IMR-90 (cell line): ENCODE results near the gene HLA-A. TPM values are rescaled to one million over a fixed set of nuclear protein-coding genes. Genes with fewer than 3 reads are reported as not detected.

Source experiments
- ATAC-seq: fragments of 200-7000 bp; cut with Tn5 transposase; 2 replicates; pipeline ENCODE4 v1.9.1; 2020; ENCODE audit warnings: low read depth, mild to moderate bottlenecking, moderate library complexity
- BruUV-seq: library from RNA; stranded (reverse); fragments of 400-500 nt; replicated peaks from 2 replicates; lab custom pipeline; 2021; lab: Mats Ljungman, UMichigan
- CTCF ChIA-PET: fragments of 300-600 bp; formaldehyde crosslinking; extraction: SDS; loops from one replicate; lab custom pipeline; 2021; ENCODE audit warnings: antibody characterized with exemption; lab: Yijun Ruan, JAX
- POLR2A ChIA-PET: fragments of 300-600 bp; sonication (Branson Sonifier 250); formaldehyde crosslinking; loops from one replicate; lab custom pipeline; 2022; ENCODE audit warnings: antibody characterized with exemption; ENCODE audit not compliant: unreplicated experiment; lab: Charles Lee
- DNase-seq: peaks from one replicate; pipeline ENCODE4 v3.0.0; 2013
- H2AFZ ChIP-seq: replicated peaks from 2 replicates; pipeline ENCODE3; 2013; ENCODE audit warnings: low read length, mild to moderate bottlenecking; ENCODE audit not compliant: poor library complexity
- H2AK5ac ChIP-seq: 2 replicates; pipeline ENCODE4 v1.6.1; 2013; ENCODE audit warnings: low read depth, low read length, inconsistent platforms
- H2AK9ac ChIP-seq: replicated peaks from 2 replicates; pipeline ENCODE3; 2013; ENCODE audit warnings: mild to moderate bottlenecking, low read depth, low read length, moderate library complexity; ENCODE audit not compliant: poor library complexity
- H2BK120ac ChIP-seq: 2 replicates; pipeline ENCODE4 v1.6.1; 2013; ENCODE audit warnings: low read depth, low read length, inconsistent platforms
- H2BK15ac ChIP-seq: 3 replicates; pipeline ENCODE4 v1.6.1; 2013; ENCODE audit warnings: low read depth, low read length, inconsistent platforms
- H2BK20ac ChIP-seq: 2 replicates; pipeline ENCODE4 v1.6.1; 2013; ENCODE audit warnings: low read depth, mild to moderate bottlenecking, inconsistent platforms, low read length, moderate library complexity
- H2BK5ac ChIP-seq: 2 replicates; pipeline ENCODE4 v1.6.1; 2013; ENCODE audit warnings: mild to moderate bottlenecking, low read depth, low read length, inconsistent platforms; ENCODE audit not compliant: poor library complexity, severe bottlenecking
- H3K14ac ChIP-seq: replicated peaks from 2 replicates; pipeline ENCODE4 v1.6.1; 2013; ENCODE audit warnings: low read depth, low read length, inconsistent platforms
- H3K18ac ChIP-seq: 2 replicates; pipeline ENCODE4 v1.6.1; 2013; ENCODE audit warnings: low read depth, low read length, control low read depth
- H3K23ac ChIP-seq: 2 replicates; pipeline ENCODE4 v1.6.1; 2013; ENCODE audit warnings: low read depth, low read length, inconsistent platforms
- H3K27ac ChIP-seq: 2 replicates; pipeline ENCODE4 v1.5.1; 2013; ENCODE audit warnings: mild to moderate bottlenecking, control low read depth, low read length; ENCODE audit not compliant: insufficient read depth
- H3K27me3 ChIP-seq: 2 replicates; pipeline ENCODE4 v1.6.1; 2013; ENCODE audit warnings: low read length; ENCODE audit not compliant: control insufficient read depth, insufficient read depth
- H3K36me3 ChIP-seq: 2 replicates; pipeline ENCODE4 v1.6.1; 2013; ENCODE audit warnings: low read length, mixed read lengths; ENCODE audit not compliant: control insufficient read depth, insufficient read depth
- H3K4ac ChIP-seq: 2 replicates; pipeline ENCODE4 v1.6.1; 2013; ENCODE audit warnings: low read depth, low read length, inconsistent platforms
- H3K4me1 ChIP-seq: 2 replicates; pipeline ENCODE4 v1.6.1; 2013; ENCODE audit warnings: low read length, mixed read lengths; ENCODE audit not compliant: control insufficient read depth, insufficient read depth
- H3K4me2 ChIP-seq: 2 replicates; pipeline ENCODE4 v1.6.1; 2013; ENCODE audit warnings: low read depth, mild to moderate bottlenecking, control low read depth, low read length, moderate library complexity
- H3K4me3 ChIP-seq: 2 replicates; pipeline ENCODE4 v1.5.1; 2013; ENCODE audit warnings: low read depth, mild to moderate bottlenecking, control low read depth, low read length, moderate library complexity; ENCODE audit not compliant: insufficient read depth
- H3K56ac ChIP-seq: 2 replicates; pipeline ENCODE4 v1.6.1; 2013; ENCODE audit warnings: low read length, inconsistent platforms; ENCODE audit not compliant: insufficient read depth; ENCODE audit errors: extremely low read depth
- H3K79me1 ChIP-seq, 2 experiments: 2 replicates each; pipeline ENCODE4 v1.6.1; 2013; ENCODE audit warnings: low read length in 2 of 2, inconsistent platforms in 1 of 2, low read depth in 1 of 2
- H3K9ac ChIP-seq: 2 replicates; pipeline ENCODE4 v1.6.1; 2013; ENCODE audit warnings: low read depth, low read length, control low read depth
- H3K9me1 ChIP-seq: 2 replicates; pipeline ENCODE4 v1.6.1; 2013; ENCODE audit warnings: low read length, inconsistent platforms; ENCODE audit not compliant: insufficient read depth
- H3K9me3 ChIP-seq: 2 replicates; pipeline ENCODE4 v1.6.1; 2013; ENCODE audit warnings: low read length; ENCODE audit not compliant: control insufficient read depth, insufficient read depth
- H4K20me1 ChIP-seq: 2 replicates; pipeline ENCODE4 v1.6.1; 2013; ENCODE audit warnings: low read length, inconsistent platforms; ENCODE audit not compliant: insufficient read depth
- H4K5ac ChIP-seq: 2 replicates; pipeline ENCODE4 v1.6.1; 2013; ENCODE audit warnings: mild to moderate bottlenecking, low read depth, low read length, control low read depth
- H4K8ac ChIP-seq, 2 experiments: 2 replicates each; pipeline ENCODE4 v1.6.1; 2013; ENCODE audit warnings: low read depth in 2 of 2, low read length in 2 of 2, control low read depth in 1 of 2, inconsistent platforms in 1 of 2
- H4K91ac ChIP-seq: 2 replicates; pipeline ENCODE4 v1.6.1; 2013; ENCODE audit warnings: low read depth, low read length, inconsistent platforms; ENCODE audit not compliant: insufficient read depth
- BHLHE40 ChIP-seq: fragments of 150-350 bp; IDR thresholded peaks from 2 replicates; pipeline ENCODE4 v1.6.1; 2016; ENCODE audit warnings: mild to moderate bottlenecking, low read depth, low read length
- CEBPB ChIP-seq: IDR thresholded peaks from 2 replicates; pipeline ENCODE4 v1.6.1; 2012; ENCODE audit warnings: low read depth, low read length, improper control_type of control experiment
- CHD1 ChIP-seq: IDR thresholded peaks from 2 replicates; pipeline ENCODE4 v1.6.1; 2012; ENCODE audit warnings: low read depth, low read length, improper control_type of control experiment
- CTCF ChIP-seq: conservative IDR thresholded peaks from 2 replicates; pipeline ENCODE4 v1.5.1; 2012; ENCODE audit warnings: mild to moderate bottlenecking, low read depth, low read length, improper control_type of control experiment
- ELK1 ChIP-seq: fragments of 150-350 bp; IDR thresholded peaks from 2 replicates; pipeline ENCODE4 v1.6.1; 2016; ENCODE audit warnings: low read depth, mild to moderate bottlenecking, low read length, moderate library complexity, borderline replicate concordance
- FOS ChIP-seq: fragments of 150-350 bp; IDR thresholded peaks from 2 replicates; pipeline ENCODE4 v1.6.1; 2016; ENCODE audit warnings: low read depth, low read length
- MAFK ChIP-seq: IDR thresholded peaks from 2 replicates; pipeline ENCODE4 v1.6.1; 2012; ENCODE audit warnings: low read depth, low read length, improper control_type of control experiment
- MAZ ChIP-seq: IDR thresholded peaks from 2 replicates; pipeline ENCODE4 v1.6.1; 2012; ENCODE audit warnings: low read depth, mild to moderate bottlenecking, low read length, improper control_type of control experiment, moderate library complexity, borderline replicate concordance
- MXI1 ChIP-seq: IDR thresholded peaks from 2 replicates; pipeline ENCODE4 v1.6.1; 2012; ENCODE audit warnings: low read depth, mild to moderate bottlenecking, low read length, moderate library complexity, borderline replicate concordance
- NFE2L2 ChIP-seq: fragments of 150-350 bp; IDR thresholded peaks from 2 replicates; pipeline ENCODE4 v1.6.1; 2016; ENCODE audit warnings: low read depth, mild to moderate bottlenecking, low read length
- POLR2A ChIP-seq: IDR thresholded peaks from 2 replicates; pipeline ENCODE4 v1.6.1; 2012; ENCODE audit warnings: mild to moderate bottlenecking, low read depth, low read length
- RAD21 ChIP-seq: IDR thresholded peaks from 2 replicates; pipeline ENCODE4 v1.6.1; 2012; ENCODE audit warnings: low read length, improper control_type of control experiment
- RCOR1 ChIP-seq: IDR thresholded peaks from 2 replicates; pipeline ENCODE4 v1.6.1; 2012; ENCODE audit warnings: mild to moderate bottlenecking, low read length, improper control_type of control experiment; ENCODE audit not compliant: insufficient replicate concordance
- RFX5 ChIP-seq: IDR thresholded peaks from 2 replicates; pipeline ENCODE4 v1.8.0; 2012; ENCODE audit warnings: low read depth, mild to moderate bottlenecking, low read length, moderate library complexity
- SMC3 ChIP-seq: fragments of 150-350 bp; IDR thresholded peaks from 2 replicates; pipeline ENCODE4 v1.6.1; 2016; ENCODE audit warnings: low read depth, mild to moderate bottlenecking, antibody characterized with exemption, low read length, moderate library complexity
- WGBS, 2 experiments: methylation state at CpG; one replicate each; pipeline versions ENCODE4 v1.1.5 to v1.1.7; 2013; ENCODE audit warnings: missing lambda C conversion rate in 2 of 2; ENCODE audit not compliant: insufficient read length in 1 of 2; ENCODE audit errors: extremely low coverage in 2 of 2; 5-methylcytosine and 5-hydroxymethylcytosine counted together
- dilution Hi-C: fragments of 300-500 bp; cut with HindIII; formaldehyde crosslinking; loops from one replicate; pipeline ENCODE4 v1.14.3; 2018; ENCODE audit warnings: low sequenced_read_pairs; ENCODE audit not compliant: unreplicated experiment
- in situ Hi-C: fragments of 300-500 bp; cut with MboI; formaldehyde crosslinking; loops from 3 replicates; pipeline ENCODE4 v1.14.3; 2019; ENCODE audit warnings: low sequenced_read_pairs, inconsistent platforms, mixed read lengths
- intact Hi-C: fragments of 100-400 bp; cut with micrococcal nuclease; formaldehyde crosslinking; loops from 2 replicates; pipeline ENCODE4 v1.10.0; 2022
- polyA plus RNA-seq, 3 experiments: library from polyadenylated mRNA; depleted of rRNA; stranded (reverse); fragments of >200 nt; gene quantifications; 2 replicates each; pipeline ENCODE4 v1.2.3, GENCODE V29; 2012; ENCODE audit warnings: low replicate concordance in 1 of 3
- total RNA-seq: library from RNA; depleted of rRNA; stranded (reverse); fragments of >200 nt; gene quantifications from 2 replicates; pipeline ENCODE4 v1.2.3, GENCODE V29; 2012
- TF ChIP-seq, protein P1 (sequence below): fragments of 150-350 bp; IDR thresholded peaks from 2 replicates; pipeline ENCODE4 v1.6.1; 2017; ENCODE audit warnings: mild to moderate bottlenecking, antibody characterized with exemption, low read length, low read depth

Gene HLA-A
- total and polyA plus RNA-seq, 2 of the 4 experiments (the other 2 are of a cell fraction), result 94.5 to 218 TPM

GRCh38 chr6:29994826-29995225 is 52.5 kb downstream of the HLA-A start:
- intact Hi-C loops, result no loop called here
- H3K36me3 ChIP-seq, result no peaks in the 10 kb centered on the region
- no peak overlapping the region for H3K4me2 ChIP-seq
- dilution Hi-C loops, result no loop called here
- H2BK120ac ChIP-seq, result no peak overlapping the region
- no peak overlapping the region for H2AFZ ChIP-seq
- H4K20me1 ChIP-seq, result no peaks in the 10 kb centered on the region
- no peak overlapping the region for H2BK20ac ChIP-seq
- no TSS peak for BruUV-seq
- no peak overlapping the region for H4K8ac ChIP-seq
- H3K23ac ChIP-seq, result no peak overlapping the region
- no peak overlapping the region for H3K27ac ChIP-seq
- WGBS, 2 experiments, result 8% methylated on average over 2 of the region's 5 CpGs; no CpG with 5 or more reads in 1 of the 2 experiments
- no peak overlapping the region for H3K9ac ChIP-seq
- no peaks in the 10 kb centered on the region for H3K9me3 ChIP-seq
- POLR2A ChIA-PET, result no interaction called here
- no peak overlapping the region for H3K4ac ChIP-seq
- in situ Hi-C loops, result no loop called here
- no peak overlapping the region for H3K14ac ChIP-seq
- no peak overlapping the region for H2BK15ac ChIP-seq
- H2BK5ac ChIP-seq, result no peak overlapping the region
- H2AK9ac ChIP-seq, result no peak overlapping the region
- 0 out of 2 replicates have a peak, but pooled peaks cover 4% of the 10 kb centered on the region for H3K9me1 ChIP-seq
- no peaks in the 10 kb centered on the region for H3K79me1 ChIP-seq
- no peaks in the 10 kb centered on the region for H3K4me1 ChIP-seq
- H3K56ac ChIP-seq, result no peak overlapping the region
- DNase-seq, result no peak
- H4K5ac ChIP-seq, result no peak overlapping the region
- CTCF ChIA-PET, result no interaction called here
- H3K4me3 ChIP-seq, result no peak overlapping the region
- TF ChIP-seq RFX5 (no peak), MAFK (no peak), CEBPB (no peak), CTCF (no peak), NFE2L2 (no peak), POLR2A (no peak), MXI1 (no peak), MAZ (no peak), RCOR1 (no peak), FOS (no peak), SMC3 (no peak), RAD21 (no peak), CHD1 (no peak), ELK1 (no peak), BHLHE40 (no peak)
- TF ChIP-seq, protein P1, sequence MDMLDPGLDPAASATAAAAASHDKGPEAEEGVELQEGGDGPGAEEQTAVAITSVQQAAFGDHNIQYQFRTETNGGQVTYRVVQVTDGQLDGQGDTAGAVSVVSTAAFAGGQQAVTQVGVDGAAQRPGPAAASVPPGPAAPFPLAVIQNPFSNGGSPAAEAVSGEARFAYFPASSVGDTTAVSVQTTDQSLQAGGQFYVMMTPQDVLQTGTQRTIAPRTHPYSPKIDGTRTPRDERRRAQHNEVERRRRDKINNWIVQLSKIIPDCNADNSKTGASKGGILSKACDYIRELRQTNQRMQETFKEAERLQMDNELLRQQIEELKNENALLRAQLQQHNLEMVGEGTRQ, result no peak
- no peak overlapping the region for H4K91ac ChIP-seq
- no peak overlapping the region for H2AK5ac ChIP-seq
- no peak overlapping the region for H3K18ac ChIP-seq
- ATAC-seq, result no peak
- peaks cover 34% of the 10 kb centered on the region for H3K27me3 ChIP-seq
